H1 (cell line): ENCODE measurements around the gene PARD6A. TPM values are rescaled to one million over a fixed set of nuclear protein-coding genes. Genes with fewer than 3 reads are reported as not detected.

Source experiments
- CTCF ChIA-PET: fragments of 300-600 bp; sonication (Branson Sonifier 250); formaldehyde crosslinking; loops from one replicate; lab custom pipeline; 2021; ENCODE audit not compliant: partially characterized antibody; lab: Charles Lee
- POLR2A ChIA-PET: fragments of 300-600 bp; sonication (Branson Sonifier 250); formaldehyde crosslinking; loops from one replicate; lab custom pipeline; 2021; ENCODE audit warnings: inconsistent platforms; ENCODE audit not compliant: partially characterized antibody; lab: Charles Lee
- DNase-seq, 2 experiments: peaks; one replicate each; pipeline versions ENCODE4 v3.0.0 to v3.0.0-alpha.2; 2010 to 2022; ENCODE audit warnings: low spot score in 2 of 2, low read depth in 1 of 2, mixed read lengths in 1 of 2
- FAIRE-seq: peaks from 2 replicates; lab custom pipeline; 2011; peaks lifted over from hg19 to GRCh38; lab: Jason Lieb, UNC
- H2AFZ ChIP-seq: 2 replicates; pipeline ENCODE4 v1.8.1; 2012; ENCODE audit warnings: low read length, inconsistent platforms
- H2AK5ac ChIP-seq: 2 replicates; pipeline ENCODE4 v1.6.1; 2013; ENCODE audit warnings: low read depth, low read length
- H2BK120ac ChIP-seq: replicated peaks from 2 replicates; pipeline ENCODE3; 2013; ENCODE audit warnings: low read depth, low read length, inconsistent platforms
- H2BK12ac ChIP-seq: 2 replicates; pipeline ENCODE4 v1.6.1; 2013; ENCODE audit warnings: low read depth, low read length
- H2BK15ac ChIP-seq: 2 replicates; pipeline ENCODE4 v1.6.1; 2013; ENCODE audit warnings: low read length
- H2BK20ac ChIP-seq: 2 replicates; pipeline ENCODE4 v1.6.1; 2013; ENCODE audit warnings: low read length
- H2BK5ac ChIP-seq: 2 replicates; pipeline ENCODE4 v1.6.1; 2013; ENCODE audit warnings: low read depth, low read length
- H3K14ac ChIP-seq: 2 replicates; pipeline ENCODE4 v1.6.1; 2013; ENCODE audit warnings: inconsistent platforms; ENCODE audit not compliant: insufficient read length
- H3K18ac ChIP-seq: 2 replicates; pipeline ENCODE4 v1.6.1; 2013; ENCODE audit warnings: low read length; ENCODE audit errors: extremely low read depth
- H3K23ac ChIP-seq: 2 replicates; pipeline ENCODE4 v1.6.1; 2013; ENCODE audit warnings: inconsistent platforms; ENCODE audit not compliant: insufficient read length
- H3K23me2 ChIP-seq: 2 replicates; pipeline ENCODE4 v1.6.1; 2013; ENCODE audit warnings: low read depth, low read length
- H3K27ac ChIP-seq: 2 replicates; pipeline ENCODE4 v1.6.1; 2011; ENCODE audit warnings: low read depth, low read length, inconsistent platforms
- H3K27me3 ChIP-seq, 4 experiments: replicated peaks in 1 of 4; 1 replicate in 1 of 4; 2 replicates in 3 of 4; pipeline versions ENCODE4 v1.6.1 to v1.8.1; 2011 to 2013; ENCODE audit warnings: low read length in 3 of 4, mild to moderate bottlenecking in 3 of 4, inconsistent platforms in 2 of 4, mixed read lengths in 2 of 4, moderate library complexity in 1 of 4; ENCODE audit not compliant: control insufficient read depth in 3 of 4, insufficient read depth in 3 of 4; ENCODE audit errors: extremely low read depth in 1 of 4
- H3K36me3 ChIP-seq, 4 experiments: 2 replicates each; pipeline versions ENCODE4 v1.6.1 to v1.8.1; 2011 to 2013; ENCODE audit warnings: mild to moderate bottlenecking in 4 of 4, low read length in 3 of 4, moderate library complexity in 2 of 4, control low read depth in 1 of 4, inconsistent platforms in 1 of 4; ENCODE audit not compliant: insufficient read depth in 4 of 4, control insufficient read depth in 2 of 4
- H3K4ac ChIP-seq: replicated peaks from 2 replicates; pipeline ENCODE3; 2013; ENCODE audit warnings: low read length, low read depth, mixed read lengths, inconsistent platforms; ENCODE audit not compliant: insufficient read length
- H3K4me1 ChIP-seq, 4 experiments: replicated peaks in 1 of 4; 1 replicate in 1 of 4; 2 replicates in 3 of 4; pipeline versions ENCODE4 v1.6.1 to v1.8.1; 2011 to 2013; ENCODE audit warnings: low read length in 3 of 4, inconsistent platforms in 2 of 4, mixed read lengths in 1 of 4; ENCODE audit not compliant: insufficient read depth in 4 of 4, control insufficient read depth in 3 of 4
- H3K4me2 ChIP-seq, 2 experiments: 2 replicates each; pipeline versions ENCODE4 v1.6.1 to v1.8.1; 2011 to 2013; ENCODE audit warnings: low read depth in 2 of 2, low read length in 2 of 2, control low read depth in 1 of 2, inconsistent platforms in 1 of 2, mild to moderate bottlenecking in 1 of 2; ENCODE audit not compliant: insufficient read depth in 1 of 2
- H3K4me3 ChIP-seq, 4 experiments: fragments of 200-600, 300-600 bp in 1 of 4; sonication (generic), shearing (Covaris generic), sonication (Bioruptor Twin) in 1 of 4; 2 replicates each; pipeline versions ENCODE4 v1.5.1 to v1.8.1; 2011 to 2016; ENCODE audit warnings: low read length in 4 of 4, low read depth in 3 of 4, control low read depth in 2 of 4, inconsistent platforms in 2 of 4, mild to moderate bottlenecking in 2 of 4, mixed read lengths in 1 of 4, moderate library complexity in 1 of 4; ENCODE audit not compliant: insufficient read depth in 2 of 4; ENCODE audit errors: extremely low read depth in 1 of 4
- H3K56ac ChIP-seq: replicated peaks from 2 replicates; pipeline ENCODE3; 2013; ENCODE audit warnings: low read depth, mild to moderate bottlenecking, mixed read lengths, low read length, inconsistent platforms; ENCODE audit not compliant: insufficient read length
- H3K79me1 ChIP-seq: 2 replicates; pipeline ENCODE4 v1.6.1; 2013; ENCODE audit warnings: low read depth, low read length, control low read depth
- H3K79me2 ChIP-seq, 2 experiments: 2 replicates each; pipeline versions ENCODE4 v1.6.1 to v1.8.1; 2012 to 2013; ENCODE audit warnings: low read length in 2 of 2, mild to moderate bottlenecking in 2 of 2, inconsistent platforms in 1 of 2; ENCODE audit not compliant: insufficient read depth in 2 of 2, control insufficient read depth in 1 of 2
- H3K9ac ChIP-seq, 4 experiments: replicated peaks in 1 of 4; 1 replicate in 1 of 4; 2 replicates in 3 of 4; pipeline versions ENCODE4 v1.6.1 to v1.8.1; 2011 to 2013; ENCODE audit warnings: low read depth in 3 of 4, low read length in 3 of 4, control low read depth in 2 of 4, mild to moderate bottlenecking in 2 of 4, moderate library complexity in 2 of 4, inconsistent platforms in 1 of 4; ENCODE audit errors: extremely low read depth in 1 of 4
- H3K9me3 ChIP-seq, 2 experiments: 2 replicates each; pipeline versions ENCODE4 v1.6.1 to v1.8.1; 2012 to 2013; ENCODE audit warnings: mild to moderate bottlenecking in 2 of 2, moderate library complexity in 2 of 2, control low read depth in 1 of 2, inconsistent platforms in 1 of 2, low read depth in 1 of 2, low read length in 1 of 2, mixed read lengths in 1 of 2; ENCODE audit not compliant: insufficient read depth in 2 of 2
- H4K20me1 ChIP-seq, 2 experiments: replicated peaks in 1 of 2; 2 replicates each; pipeline versions ENCODE3 to v1.8.1; 2011 to 2013; ENCODE audit warnings: inconsistent platforms in 2 of 2, low read length in 2 of 2, mild to moderate bottlenecking in 1 of 2; ENCODE audit not compliant: insufficient read depth in 2 of 2, control insufficient read depth in 1 of 2
- H4K5ac ChIP-seq: 2 replicates; pipeline ENCODE4 v1.6.1; 2013; ENCODE audit warnings: low read length, low read depth, mixed read lengths, inconsistent platforms; ENCODE audit not compliant: insufficient read length
- H4K8ac ChIP-seq: 2 replicates; pipeline ENCODE4 v1.8.0; 2013; ENCODE audit warnings: mild to moderate bottlenecking, moderate library complexity, low read length, inconsistent platforms; ENCODE audit not compliant: insufficient read depth; ENCODE audit errors: extremely low read depth
- H4K91ac ChIP-seq: replicated peaks from 2 replicates; pipeline ENCODE3; 2013; ENCODE audit warnings: low read length, mixed read lengths, inconsistent platforms; ENCODE audit not compliant: insufficient read length
- BACH1 ChIP-seq: IDR thresholded peaks from 2 replicates; pipeline ENCODE4 v1.6.1; 2012; ENCODE audit warnings: low read length, improper control_type of control experiment
- CBX8 ChIP-seq: fragments of 300-800, 300-1000 bp; sonication (generic); IDR thresholded peaks from 2 replicates; pipeline ENCODE4 v1.7.1; 2016; ENCODE audit warnings: low read depth, low read length, borderline replicate concordance
- EGR1 ChIP-seq: IDR thresholded peaks from 2 replicates; pipeline ENCODE4 v1.6.1; 2011; ENCODE audit warnings: low read depth, low read length, borderline replicate concordance
- FOSL1 ChIP-seq: IDR thresholded peaks from 2 replicates; pipeline ENCODE4 v1.6.1; 2011; ENCODE audit warnings: mild to moderate bottlenecking, low read depth, low read length, moderate library complexity; ENCODE audit not compliant: insufficient read depth
- HDAC6 ChIP-seq: IDR thresholded peaks from one replicate; pipeline ENCODE4 v1.7.1; 2012; ENCODE audit warnings: low read depth, mild to moderate bottlenecking, inconsistent platforms, low read length, moderate library complexity
- KDM1A ChIP-seq: fragments of 200-600, 300-600 bp; sonication (generic); IDR thresholded peaks from 2 replicates; pipeline ENCODE4 v1.7.1; 2016; ENCODE audit warnings: mild to moderate bottlenecking, low read length, borderline replicate concordance
- MAFK ChIP-seq: IDR thresholded peaks from 2 replicates; pipeline ENCODE4 v1.6.1; 2012; ENCODE audit warnings: low read depth, mild to moderate bottlenecking, improper control_type of control experiment, low read length
- NRF1 ChIP-seq: IDR thresholded peaks from 2 replicates; pipeline ENCODE4 v1.6.1; 2011; ENCODE audit warnings: mild to moderate bottlenecking, low read depth, low read length, improper control_type of control experiment
- POLR2A ChIP-seq, 2 experiments: IDR thresholded peaks; 1 replicate in 1 of 2; 2 replicates in 1 of 2; pipeline ENCODE4 v1.6.1; 2011; ENCODE audit warnings: low read depth in 2 of 2, low read length in 2 of 2, mild to moderate bottlenecking in 2 of 2; ENCODE audit errors: control extremely low read depth in 1 of 2
- POLR2AphosphoS5 ChIP-seq: IDR thresholded peaks from 2 replicates; pipeline ENCODE4 v1.6.1; 2011; ENCODE audit warnings: low read depth, low read length
- SIN3A ChIP-seq, 2 experiments: IDR thresholded peaks in 1 of 2; conservative IDR thresholded peaks in 1 of 2; 2 replicates each; pipeline ENCODE4 v1.6.1; 2011 to 2012; ENCODE audit warnings: low read length in 2 of 2, improper control_type of control experiment in 1 of 2, low read depth in 1 of 2, mild to moderate bottlenecking in 1 of 2
- TCF12 ChIP-seq: IDR thresholded peaks from 2 replicates; pipeline ENCODE4 v1.6.1; 2011; ENCODE audit warnings: low read depth, mild to moderate bottlenecking, low read length
- ZNF274 ChIP-seq: IDR thresholded peaks from 2 replicates; pipeline ENCODE4 v1.7.0; 2012; ENCODE audit warnings: low read length, borderline replicate concordance; ENCODE audit errors: extremely low read depth
- WGBS, 2 experiments: shearing (Covaris generic) in 1 of 2; methylation state at CpG; one replicate each; pipeline versions ENCODE4 v1.1.6 to v1.1.7; 2013 to 2015; ENCODE audit warnings: low lambda C conversion rate in 2 of 2, mixed read lengths in 2 of 2, inconsistent platforms in 1 of 2, low coverage in 1 of 2, missing lambda C conversion rate in 1 of 2; ENCODE audit not compliant: insufficient replicate concordance in 2 of 2, insufficient coverage in 1 of 2, insufficient read length in 1 of 2; ENCODE audit errors: extremely low coverage in 1 of 2, missing lambda C conversion rate in 1 of 2; 5-methylcytosine and 5-hydroxymethylcytosine counted together
- polyA plus RNA-seq, 7 experiments: library from polyadenylated mRNA; depleted of rRNA in 3 of 7; stranded (reverse) in 5 of 7; unstranded in 2 of 7; fragments of >200 nt in 5 of 7; fragments of 200-250 nt in 2 of 7; gene quantifications; 1 replicate in 5 of 7; 2 replicates in 1 of 7; 4 replicates in 1 of 7; pipeline versions ENCODE4 v1.2.1 to v1.2.3, GENCODE V29; 2011 to 2013; ENCODE audit warnings: missing spikeins in 2 of 7, mixed read lengths in 2 of 7
- total RNA-seq: library from RNA; stranded (reverse); fragmentation: NEBNext Ultra II Directional; extraction: Animal tissue kit (Norgen Biotek cat#: 25700); gene quantifications from 2 replicates; pipeline ENCODE4 v1.2.1, GENCODE V29; 2021

PARD6A gene
- total and polyA plus RNA-seq, 2 of the 8 experiments (the other 6 are each of a cell fraction or from before 2014, with no cell fraction given): 15.1 to 21.8 TPM

GRCh38 chr16:67628216-67628615 lies 32.5 kb upstream of the PARD6A start:
- FAIRE-seq (no peak), DNase-seq (no peak)
- CTCF ChIA-PET: interaction anchor here (0.6 to 1.9 kb wide), 9 partner anchors 13 to 229 kb away, joined by 3 to 8 read pairs (median 4); no protein-coding TSS in a partner anchor
- TF ChIP-seq KDM1A (no peak), ZNF274 (no peak), SIN3A (conservative IDR thresholded peaks at IDR 0.05 in 1 of 2, IDR thresholded peaks at IDR 0.05 in 1 of 2; ENCODE audit: low read depth in 1 of 2, low read length in 2 of 2) (no peak), MAFK (no peak), EGR1 (no peak), HDAC6 (no peak), FOSL1 (no peak), CBX8 (no peak), NRF1 (no peak), BACH1 (no peak), POLR2AphosphoS5 (no peak), TCF12 (no peak), POLR2A (IDR thresholded peaks at IDR 0.05; ENCODE audit: control extremely low read depth in 1 of 2, low read depth in 2 of 2, low read length in 2 of 2) (no peak)

More at GRCh38 chr16:67628216-67628615, 32.5 kb upstream of the PARD6A start:
- peaks cover 0 to 4% of the 10 kb centered on the region in 2 experiments for H4K20me1 ChIP-seq
- no peaks in the 10 kb centered on the region for H3K79me1 ChIP-seq
- WGBS, 2 experiments: 97% methylated on average over 14 of the region's 14 CpGs; no CpG with 5 or more reads in 1 of the 2 experiments
- H3K56ac ChIP-seq: no peak overlapping the region
- no peaks in the 10 kb centered on the region for H3K9me3 ChIP-seq
- no peak overlapping the region for H3K23ac ChIP-seq
- H2BK15ac ChIP-seq: no peak overlapping the region
- H3K27ac ChIP-seq: no peak overlapping the region
- no peaks in the 10 kb centered on the region for H3K4me1 ChIP-seq
- no peak overlapping the region for H2AFZ ChIP-seq
- no peak overlapping the region for H2BK5ac ChIP-seq
- no peak overlapping the region for H4K5ac ChIP-seq
- H4K8ac ChIP-seq: no peak overlapping the region
- H3K4ac ChIP-seq: no peak overlapping the region
- H2BK12ac ChIP-seq: no peak overlapping the region
- no peak overlapping the region for H3K4me2 ChIP-seq
- no peak overlapping the region for H3K18ac ChIP-seq
- no peak overlapping the region for H3K14ac ChIP-seq
- no peak overlapping the region for H2AK5ac ChIP-seq
- H3K4me3 ChIP-seq: no peak overlapping the region
- no peak overlapping the region for H3K9ac ChIP-seq
- H3K27me3 ChIP-seq: no peaks in the 10 kb centered on the region
- H4K91ac ChIP-seq: no peak overlapping the region
- no peaks in the 10 kb centered on the region for H3K79me2 ChIP-seq
- no peak overlapping the region for H2BK20ac ChIP-seq
- peaks cover 19 to 72% (median 46%) of the 10 kb centered on the region in 4 experiments for H3K36me3 ChIP-seq
- H2BK120ac ChIP-seq: no peak overlapping the region
- POLR2A ChIA-PET: interaction anchor here (0.7 to 1.2 kb wide), 2 partner anchors 64 to 90 kb away, joined by 3 read pairs; no protein-coding TSS in a partner anchor
- H3K23me2 ChIP-seq: no peaks in the 10 kb centered on the region; the same call in 1 of the 2 replicates
